ENCODE results near the gene CKB. TPM values are rescaled to one million over a fixed set of nuclear protein-coding genes. Genes with fewer than 3 reads are reported as not detected.

CKB gene
- total RNA-seq, 1 donor from 2014 or later, result 64.7 TPM

Small RNAs within 50 kb of the gene (small RNA-seq; reads per million reads assigned to genes)
- gene RNU4-68P, result not detected
- not detected for gene RNU7-160P

Other genes with a start within 250 kb of the CKB start
- gene EIF5, start 188.6 kb downstream of the CKB start, total RNA-seq, result 84.5 TPM
- 59.5 TPM for gene MARK3, start 137.4 kb downstream of the CKB start, total RNA-seq
- gene TRMT61A, start 6.4 kb upstream of the CKB start, total RNA-seq, result 4.7 TPM
- 16.7 TPM for gene BAG5, start 39.8 kb upstream of the CKB start, total RNA-seq
- gene COA8, start 40.1 kb upstream of the CKB start, total RNA-seq, result 28.2 TPM
- gene KLC1, start 106.4 kb upstream of the CKB start, total RNA-seq, result 103 TPM
- gene XRCC3, start 192.6 kb upstream of the CKB start, total RNA-seq, result 2.1 TPM
- 31.3 TPM for gene ZFYVE21, start 193.0 kb upstream of the CKB start, total RNA-seq